ENCODE measurements around the gene MPEG1.

DNA sequence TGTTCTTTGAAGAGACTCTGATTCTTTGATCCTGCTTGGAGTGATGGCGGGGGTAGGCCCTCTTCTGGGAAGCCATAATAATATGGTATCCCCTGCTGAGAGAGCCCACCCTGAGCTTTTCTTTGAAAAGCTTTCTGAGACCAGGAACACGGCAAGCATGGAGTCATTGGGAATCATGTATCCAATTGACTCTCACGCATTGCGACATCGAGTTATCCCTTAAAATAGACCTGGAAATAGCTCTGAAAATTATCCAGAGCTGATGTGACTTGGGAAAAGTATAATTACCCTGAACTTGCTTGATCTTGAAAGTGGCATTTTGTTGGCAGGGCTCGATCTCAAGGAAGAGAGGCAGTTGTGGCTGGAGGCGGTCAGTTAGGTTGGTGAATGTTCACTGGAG is 36.8 kb upstream of the MPEG1 start:
- TF ChIP-seq POLR2A (IDR thresholded peaks at IDR 0.05) = no peak
- TF ChIP-seq, protein P1, sequence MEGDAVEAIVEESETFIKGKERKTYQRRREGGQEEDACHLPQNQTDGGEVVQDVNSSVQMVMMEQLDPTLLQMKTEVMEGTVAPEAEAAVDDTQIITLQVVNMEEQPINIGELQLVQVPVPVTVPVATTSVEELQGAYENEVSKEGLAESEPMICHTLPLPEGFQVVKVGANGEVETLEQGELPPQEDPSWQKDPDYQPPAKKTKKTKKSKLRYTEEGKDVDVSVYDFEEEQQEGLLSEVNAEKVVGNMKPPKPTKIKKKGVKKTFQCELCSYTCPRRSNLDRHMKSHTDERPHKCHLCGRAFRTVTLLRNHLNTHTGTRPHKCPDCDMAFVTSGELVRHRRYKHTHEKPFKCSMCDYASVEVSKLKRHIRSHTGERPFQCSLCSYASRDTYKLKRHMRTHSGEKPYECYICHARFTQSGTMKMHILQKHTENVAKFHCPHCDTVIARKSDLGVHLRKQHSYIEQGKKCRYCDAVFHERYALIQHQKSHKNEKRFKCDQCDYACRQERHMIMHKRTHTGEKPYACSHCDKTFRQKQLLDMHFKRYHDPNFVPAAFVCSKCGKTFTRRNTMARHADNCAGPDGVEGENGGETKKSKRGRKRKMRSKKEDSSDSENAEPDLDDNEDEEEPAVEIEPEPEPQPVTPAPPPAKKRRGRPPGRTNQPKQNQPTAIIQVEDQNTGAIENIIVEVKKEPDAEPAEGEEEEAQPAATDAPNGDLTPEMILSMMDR (IDR thresholded peaks at IDR 0.05) = no peak

Data from Peyer's patch (tissue), 4 donors.